ENCODE data around the gene ATRNL1.

The ATRNL1 gene

GRCh38 chr10:115898242-115898641 lies 805.1 kb downstream of the ATRNL1 start:
- H3K27me3 ChIP-seq = no peaks in the 10 kb centered on the region
- H3K36me3 ChIP-seq = no peaks in the 10 kb centered on the region
- no peak for TF ChIP-seq CTCF (IDR thresholded peaks at IDR 0.05)

DNA sequence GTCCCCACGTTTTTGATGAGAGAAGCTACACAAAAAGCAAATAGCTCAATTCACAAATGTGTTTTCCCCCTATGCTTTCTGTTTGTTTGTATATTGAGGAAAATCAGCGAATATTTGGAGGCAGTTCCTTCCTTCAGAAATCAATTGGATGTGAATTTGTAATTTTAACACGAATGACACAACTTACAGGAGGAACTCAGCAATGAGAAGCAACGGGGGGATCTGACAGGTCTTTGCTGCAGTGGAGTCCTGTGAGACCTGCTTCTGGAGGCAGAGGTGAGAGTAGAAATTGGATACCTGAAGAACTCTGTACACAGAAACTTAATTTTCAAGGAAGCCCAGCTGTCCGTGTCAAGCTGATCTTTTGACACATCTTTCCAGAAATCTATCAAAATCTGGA lies 809.4 kb downstream of the ATRNL1 start:
- H3K9me3 ChIP-seq = no peaks in the 10 kb centered on the region
- no peak for TF ChIP-seq CTCF (IDR thresholded peaks at IDR 0.05)
- no peak overlapping the region for H3K27ac ChIP-seq
- H3K36me3 ChIP-seq = no peaks in the 10 kb centered on the region
- H3K27me3 ChIP-seq = no peaks in the 10 kb centered on the region
- no peak overlapping the region for H3K4me3 ChIP-seq (ENCODE audit: low read depth in 1 of 2, low read length in 1 of 2)
- no peaks in the 10 kb centered on the region for H3K4me1 ChIP-seq (ENCODE audit: control insufficient read depth in 1 of 2, insufficient read depth in 1 of 2, low read depth in 1 of 2, low read length in 1 of 2)

More at GRCh38 chr10:115898242-115898641, 805.1 kb downstream of the ATRNL1 start:
- Histone ChIP-seq H3K9me3 (no peaks in the 10 kb centered on the region), H3K27ac (no peak overlapping the region), H3K4me3 (ENCODE audit: low read depth in 1 of 2, low read length in 1 of 2) (no peak overlapping the region), H3K4me1 (ENCODE audit: control insufficient read depth in 1 of 2, insufficient read depth in 1 of 2, low read depth in 1 of 2, low read length in 1 of 2) (no peaks in the 10 kb centered on the region)

GRCh38 chr10:115903207-115903606 lies 810.0 kb downstream of the ATRNL1 start:
- Histone ChIP-seq H3K27ac (no peak overlapping the region), H3K36me3 (no peaks in the 10 kb centered on the region), H3K4me3 (ENCODE audit: low read depth in 1 of 2, low read length in 1 of 2) (no peak overlapping the region), H3K4me1 (ENCODE audit: control insufficient read depth in 1 of 2, insufficient read depth in 1 of 2, low read depth in 1 of 2, low read length in 1 of 2) (no peaks in the 10 kb centered on the region), H3K27me3 (no peaks in the 10 kb centered on the region), H3K9me3 (no peaks in the 10 kb centered on the region)
- TF ChIP-seq CTCF (IDR thresholded peaks at IDR 0.05) = no peak

DNA sequence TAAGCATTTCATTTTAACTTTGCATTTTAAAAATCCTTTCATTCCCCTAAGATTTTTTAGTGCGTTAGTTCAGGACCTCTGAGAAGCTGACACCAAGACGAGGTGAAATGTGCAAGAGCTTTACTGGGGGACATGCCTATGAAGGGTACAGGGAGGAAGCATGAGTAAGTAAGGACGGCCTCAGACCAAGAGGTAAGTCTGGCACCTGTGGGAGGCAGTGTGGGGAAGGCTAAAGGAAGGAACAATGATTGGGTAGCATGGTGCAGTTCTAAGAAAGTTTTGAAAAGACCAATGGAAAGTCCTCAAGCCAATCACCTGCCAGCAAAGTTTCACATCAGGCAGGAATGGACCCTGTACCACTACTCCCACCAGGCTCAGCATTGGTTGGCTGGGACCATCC lies 810.7 kb downstream of the ATRNL1 start:
- Histone ChIP-seq H3K36me3 (no peaks in the 10 kb centered on the region), H3K27me3 (no peaks in the 10 kb centered on the region), H3K27ac (no peak overlapping the region), H3K9me3 (no peaks in the 10 kb centered on the region), H3K4me1 (ENCODE audit: control insufficient read depth in 1 of 2, insufficient read depth in 1 of 2, low read depth in 1 of 2, low read length in 1 of 2) (no peaks in the 10 kb centered on the region), H3K4me3 (ENCODE audit: low read depth in 1 of 2, low read length in 1 of 2) (no peak overlapping the region)
- TF ChIP-seq CTCF (IDR thresholded peaks at IDR 0.05) = no peak

DNA sequence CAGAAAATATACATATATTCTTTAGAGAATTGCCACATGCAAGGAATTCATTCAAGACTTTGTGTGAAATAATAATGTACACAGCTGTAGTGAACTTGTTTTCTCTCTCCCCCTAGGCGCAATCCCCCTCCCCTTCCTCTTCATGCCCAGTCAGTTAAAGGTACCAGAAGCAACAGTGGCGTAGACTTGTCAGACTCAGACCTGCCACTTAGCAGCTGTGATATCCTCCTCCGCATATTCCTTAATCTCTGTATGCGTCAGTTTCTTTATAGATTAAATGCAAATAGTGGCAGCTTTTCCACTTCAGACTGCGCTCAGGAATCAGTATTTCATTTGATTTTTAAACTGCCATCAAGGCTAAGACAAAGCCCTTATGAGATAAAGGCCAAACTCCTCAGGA lies 815.9 kb downstream of the ATRNL1 start:
- no peaks in the 10 kb centered on the region for H3K4me1 ChIP-seq (ENCODE audit: control insufficient read depth in 1 of 2, insufficient read depth in 1 of 2, low read depth in 1 of 2, low read length in 1 of 2)
- no peaks in the 10 kb centered on the region for H3K9me3 ChIP-seq
- no peak overlapping the region for H3K4me3 ChIP-seq (ENCODE audit: low read depth in 1 of 2, low read length in 1 of 2)
- H3K27ac ChIP-seq = no peak overlapping the region
- no peaks in the 10 kb centered on the region for H3K36me3 ChIP-seq
- no peak for TF ChIP-seq CTCF (IDR thresholded peaks at IDR 0.05)
- H3K27me3 ChIP-seq = no peaks in the 10 kb centered on the region
